Measurements from ENCODE around the gene LIMS1.
"Not testable (repeated sequence)": the region's sequence is repeated elsewhere in the genome, so short reads cannot be mapped to it uniquely, and the experiment has no call there.

Gene LIMS1

DNA sequence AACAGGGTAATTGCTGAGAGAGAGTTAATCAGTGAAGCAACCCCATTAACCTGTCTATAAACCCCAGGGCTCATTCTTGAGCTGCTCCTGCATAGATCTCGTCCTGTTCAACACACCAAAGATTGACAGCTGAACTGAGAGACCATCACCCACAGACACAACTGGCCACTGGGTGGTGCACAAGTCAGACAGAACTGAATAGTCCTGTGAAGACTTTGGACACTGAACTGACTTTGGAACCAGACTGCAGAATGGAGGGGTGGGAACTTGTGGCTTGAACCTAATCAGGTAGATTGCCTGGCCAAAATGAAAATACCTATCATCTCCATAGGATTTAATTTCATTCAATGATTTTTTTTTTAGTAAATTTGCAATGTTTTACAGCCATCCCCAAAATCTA is 155.7 kb downstream of the LIMS1 start:
- not testable (repeated sequence) for H3K36me3 ChIP-seq (replicated peaks; ENCODE audit: low read depth, low read length); H3K79me2 ChIP-seq (ENCODE audit: low read length); H3K4me2 ChIP-seq (ENCODE audit: low read length); H3K9me3 ChIP-seq (ENCODE audit: insufficient read depth, low read length); H3K27me3 ChIP-seq (ENCODE audit: low read depth, low read length); H2AFZ ChIP-seq (ENCODE audit: low read depth, low read length); H3K9ac ChIP-seq (ENCODE audit: low read length); H3K4me1 ChIP-seq (ENCODE audit: low read length); H3K4me3 ChIP-seq (ENCODE audit: low read length); H3K27ac ChIP-seq (ENCODE audit: low read length); H4K20me1 ChIP-seq (ENCODE audit: insufficient read depth, low read length)

GRCh38 chr2:108691447-108691846 is 157.2 kb downstream of the LIMS1 start:
- Histone ChIP-seq H3K27ac (ENCODE audit: low read length) (no peak overlapping the region), H3K9me3 (ENCODE audit: insufficient read depth, low read length) (no peaks in the 10 kb centered on the region), H2AFZ (ENCODE audit: low read depth, low read length) (no peak overlapping the region), H3K4me1 (ENCODE audit: low read length) (no peaks in the 10 kb centered on the region), H4K20me1 (ENCODE audit: insufficient read depth, low read length) (no peaks in the 10 kb centered on the region), H3K36me3 (replicated peaks; ENCODE audit: low read depth, low read length) (no peaks in the 10 kb centered on the region), H3K79me2 (ENCODE audit: low read length) (no peaks in the 10 kb centered on the region), H3K4me3 (ENCODE audit: low read length) (no peak overlapping the region), H3K4me2 (ENCODE audit: low read length) (no peak overlapping the region), H3K9ac (ENCODE audit: low read length) (no peak overlapping the region), H3K27me3 (ENCODE audit: low read depth, low read length) (no peaks in the 10 kb centered on the region)
- no peak for TF ChIP-seq EZH2phosphoT487 (IDR thresholded peaks at IDR 0.05; ENCODE audit: low read depth)

DNA sequence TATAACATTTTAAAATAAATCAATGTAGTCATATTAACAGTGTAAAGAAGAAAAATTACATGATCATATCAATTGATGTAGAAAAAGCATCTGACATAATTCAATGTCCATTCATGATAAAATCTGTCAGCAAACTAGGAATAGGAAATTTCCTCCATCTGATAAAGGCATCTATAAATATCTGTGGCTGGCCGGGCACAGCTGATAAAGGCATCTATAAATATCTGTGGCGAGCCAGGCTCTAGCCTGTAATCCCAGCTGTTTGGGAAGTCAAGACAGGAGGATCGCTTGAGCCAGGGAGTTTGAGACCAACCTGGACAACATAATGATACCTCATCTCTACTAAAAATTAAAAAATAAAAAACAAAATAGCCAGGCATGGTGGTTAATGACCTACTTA is 166.9 kb downstream of the LIMS1 start:
- no peak for TF ChIP-seq EZH2phosphoT487 (IDR thresholded peaks at IDR 0.05; ENCODE audit: low read depth)
- TF ChIP-seq, protein P1, sequence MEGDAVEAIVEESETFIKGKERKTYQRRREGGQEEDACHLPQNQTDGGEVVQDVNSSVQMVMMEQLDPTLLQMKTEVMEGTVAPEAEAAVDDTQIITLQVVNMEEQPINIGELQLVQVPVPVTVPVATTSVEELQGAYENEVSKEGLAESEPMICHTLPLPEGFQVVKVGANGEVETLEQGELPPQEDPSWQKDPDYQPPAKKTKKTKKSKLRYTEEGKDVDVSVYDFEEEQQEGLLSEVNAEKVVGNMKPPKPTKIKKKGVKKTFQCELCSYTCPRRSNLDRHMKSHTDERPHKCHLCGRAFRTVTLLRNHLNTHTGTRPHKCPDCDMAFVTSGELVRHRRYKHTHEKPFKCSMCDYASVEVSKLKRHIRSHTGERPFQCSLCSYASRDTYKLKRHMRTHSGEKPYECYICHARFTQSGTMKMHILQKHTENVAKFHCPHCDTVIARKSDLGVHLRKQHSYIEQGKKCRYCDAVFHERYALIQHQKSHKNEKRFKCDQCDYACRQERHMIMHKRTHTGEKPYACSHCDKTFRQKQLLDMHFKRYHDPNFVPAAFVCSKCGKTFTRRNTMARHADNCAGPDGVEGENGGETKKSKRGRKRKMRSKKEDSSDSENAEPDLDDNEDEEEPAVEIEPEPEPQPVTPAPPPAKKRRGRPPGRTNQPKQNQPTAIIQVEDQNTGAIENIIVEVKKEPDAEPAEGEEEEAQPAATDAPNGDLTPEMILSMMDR (IDR thresholded peaks at IDR 0.05; ENCODE audit: low read depth, low read length): no peak
- H3K9ac ChIP-seq (ENCODE audit: low read length): no peak overlapping the region
- no peak overlapping the region for H3K4me3 ChIP-seq (ENCODE audit: low read length)
- no peaks in the 10 kb centered on the region for H3K36me3 ChIP-seq (replicated peaks; ENCODE audit: low read depth, low read length)
- no peak overlapping the region for H3K27ac ChIP-seq (ENCODE audit: low read length)
- H3K9me3 ChIP-seq (ENCODE audit: insufficient read depth, low read length): no peaks in the 10 kb centered on the region
- H2AFZ ChIP-seq (ENCODE audit: low read depth, low read length): no peak overlapping the region
- H3K4me2 ChIP-seq (ENCODE audit: low read length): no peak overlapping the region
- H3K79me2 ChIP-seq (ENCODE audit: low read length): no peaks in the 10 kb centered on the region
- no peaks in the 10 kb centered on the region for H4K20me1 ChIP-seq (ENCODE audit: insufficient read depth, low read length)
- H3K4me1 ChIP-seq (ENCODE audit: low read length): no peaks in the 10 kb centered on the region
- no peaks in the 10 kb centered on the region for H3K27me3 ChIP-seq (ENCODE audit: low read depth, low read length)

DNA sequence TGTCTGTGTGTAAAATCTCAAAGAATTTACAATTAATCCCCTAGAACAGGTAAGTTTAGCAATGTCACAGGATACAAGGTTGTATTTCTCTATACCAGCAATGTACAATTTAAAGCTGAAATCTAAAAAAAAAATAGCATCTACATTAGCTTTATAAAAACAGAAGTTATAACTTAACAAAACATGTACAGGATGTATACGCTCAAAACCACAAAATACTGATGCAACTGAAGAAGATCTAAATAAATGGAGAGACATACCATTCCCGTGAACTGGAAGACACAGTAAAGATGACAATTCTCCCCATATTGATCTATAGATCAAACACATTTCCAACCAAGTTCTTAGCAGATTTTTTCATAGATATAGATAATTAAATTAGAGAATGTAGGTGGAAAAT is 167.5 kb downstream of the LIMS1 start:
- TF ChIP-seq, protein P1 (IDR thresholded peaks at IDR 0.05; ENCODE audit: low read depth, low read length): no peak
- TF ChIP-seq EZH2phosphoT487 (IDR thresholded peaks at IDR 0.05; ENCODE audit: low read depth): no peak
- Histone ChIP-seq H3K36me3 (replicated peaks; ENCODE audit: low read depth, low read length) (no peaks in the 10 kb centered on the region), H4K20me1 (ENCODE audit: insufficient read depth, low read length) (no peaks in the 10 kb centered on the region), H3K4me2 (ENCODE audit: low read length) (no peak overlapping the region), H3K9me3 (ENCODE audit: insufficient read depth, low read length) (no peaks in the 10 kb centered on the region), H3K4me1 (ENCODE audit: low read length) (no peaks in the 10 kb centered on the region), H3K27me3 (ENCODE audit: low read depth, low read length) (no peaks in the 10 kb centered on the region), H3K9ac (ENCODE audit: low read length) (no peak overlapping the region), H3K4me3 (ENCODE audit: low read length) (no peak overlapping the region), H3K27ac (ENCODE audit: low read length) (no peak overlapping the region), H3K79me2 (ENCODE audit: low read length) (no peaks in the 10 kb centered on the region), H2AFZ (ENCODE audit: low read depth, low read length) (no peak overlapping the region)

DNA sequence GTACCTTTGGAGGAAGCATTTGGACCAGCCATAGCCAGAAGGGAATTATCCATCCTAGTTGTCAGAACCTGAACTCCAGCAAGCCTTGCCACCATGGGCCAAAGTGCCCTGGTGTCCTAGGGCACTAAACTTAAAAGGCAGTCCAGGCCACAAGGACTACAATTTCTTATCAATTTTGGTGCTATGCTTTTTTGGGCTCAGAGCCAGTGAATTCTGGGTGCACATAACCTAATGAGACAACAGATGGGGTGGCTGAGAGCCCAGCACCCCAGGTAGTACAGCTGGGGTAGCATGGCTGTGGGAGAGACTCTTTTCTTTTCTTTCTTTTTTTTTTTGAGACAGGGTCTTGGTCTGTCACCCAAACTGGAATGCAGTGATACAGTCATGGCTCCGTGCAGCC is 170.6 kb downstream of the LIMS1 start:
- Histone ChIP-seq H4K20me1 (ENCODE audit: insufficient read depth, low read length) (no peaks in the 10 kb centered on the region), H3K36me3 (replicated peaks; ENCODE audit: low read depth, low read length) (no peaks in the 10 kb centered on the region), H3K27ac (ENCODE audit: low read length) (no peak overlapping the region), H3K9me3 (ENCODE audit: insufficient read depth, low read length) (no peaks in the 10 kb centered on the region), H2AFZ (ENCODE audit: low read depth, low read length) (no peak overlapping the region), H3K4me1 (ENCODE audit: low read length) (no peaks in the 10 kb centered on the region), H3K4me3 (ENCODE audit: low read length) (no peak overlapping the region), H3K4me2 (ENCODE audit: low read length) (no peak overlapping the region), H3K79me2 (ENCODE audit: low read length) (no peaks in the 10 kb centered on the region), H3K9ac (ENCODE audit: low read length) (no peak overlapping the region), H3K27me3 (ENCODE audit: low read depth, low read length) (no peaks in the 10 kb centered on the region)
- TF ChIP-seq EZH2phosphoT487 (IDR thresholded peaks at IDR 0.05; ENCODE audit: low read depth): no peak
- TF ChIP-seq, protein P1 (IDR thresholded peaks at IDR 0.05; ENCODE audit: low read depth, low read length): no peak
